ENCODE measurements around the gene TCL1A. TPM values are rescaled to one million over a fixed set of nuclear protein-coding genes. Genes with fewer than 3 reads are reported as not detected.
"Not testable (repeated sequence)": the region's sequence is repeated elsewhere in the genome, so short reads cannot be mapped to it uniquely, and the experiment has no call there.

The TCL1A gene
- total RNA-seq, 1 donor from 2014 or later = 0.14 TPM

- peak; percentile 29 for DNase-seq (ENCODE audit: low spot score)
Measured at GRCh38 chr14:95677179-95677835, 36.6 kb downstream of the TCL1A start.

- no peak for DNase-seq (ENCODE audit: low spot score)
Measured at GRCh38 chr14:95675486-95675885, 38.4 kb downstream of the TCL1A start.

GRCh38 chr14:95674613-95675012, 39.3 kb downstream of the TCL1A start:
- peak; percentile 53 for DNase-seq (ENCODE audit: low spot score)

- DNase-seq (ENCODE audit: low spot score) = no peak
Measured at GRCh38 chr14:95668235-95668772, 45.6 kb downstream of the TCL1A start.

- no peak for DNase-seq (ENCODE audit: low spot score)
Measured at GRCh38 chr14:95667249-95667693, 46.7 kb downstream of the TCL1A start.

GRCh38 chr14:95666450-95666849, 47.5 kb downstream of the TCL1A start:
- no peak for DNase-seq (ENCODE audit: low spot score)

GRCh38 chr14:95665530-95665929, 48.4 kb downstream of the TCL1A start:
- not testable (repeated sequence) for DNase-seq (ENCODE audit: low spot score)

GRCh38 chr14:95664546-95664945, 49.4 kb downstream of the TCL1A start:
- DNase-seq (ENCODE audit: low spot score) = no peak

GRCh38 chr14:95664066-95664465, 49.9 kb downstream of the TCL1A start:
- DNase-seq (ENCODE audit: low spot score) = no peak

GRCh38 chr14:95663226-95663797, 50.6 kb downstream of the TCL1A start:
- peak; percentile 36 for DNase-seq (ENCODE audit: low spot score)

GRCh38 chr14:95662376-95663186, 51.3 kb downstream of the TCL1A start:
- DNase-seq (ENCODE audit: low spot score) = no peak

GRCh38 chr14:95660651-95661515, 53.0 kb downstream of the TCL1A start:
- DNase-seq (ENCODE audit: low spot score) = no peak

- no peak for DNase-seq (ENCODE audit: low spot score)
Measured at GRCh38 chr14:95659990-95660385, 53.9 kb downstream of the TCL1A start.

Other genes starting within 250 kb of the TCL1A start
- 9.5 TPM for gene SYNE3, start 197.5 kb downstream of the TCL1A start, total RNA-seq
- 38.6 TPM for gene GLRX5, start 179.1 kb downstream of the TCL1A start, total RNA-seq
- gene TCL1B, start 27.7 kb downstream of the TCL1A start, total RNA-seq = not detected
- gene TUNAR, start 162.7 kb upstream of the TCL1A start, total RNA-seq = not detected

All from mucosa of gallbladder (tissue), 1 donor.